ENCODE measurements around the gene ZG16B. TPM values are rescaled to one million over a fixed set of nuclear protein-coding genes. Genes with fewer than 3 reads are reported as not detected.

The ZG16B gene
- total RNA-seq, 1 donor, result 1.2 TPM

- no peaks in the 10 kb centered on the region for H3K27me3 ChIP-seq (ENCODE audit: insufficient read depth, low read length)
- no peaks in the 10 kb centered on the region for H3K9me3 ChIP-seq (ENCODE audit: low read depth, low read length)
- peaks cover 25% of the 10 kb centered on the region for H3K4me1 ChIP-seq (ENCODE audit: insufficient read depth, low read length)
- H3K4me3 ChIP-seq (ENCODE audit: low read length), result no peak overlapping the region
These were observed 11.7 kb downstream of the ZG16B start for GRCh38 chr16:2841606-2842339.

DNA sequence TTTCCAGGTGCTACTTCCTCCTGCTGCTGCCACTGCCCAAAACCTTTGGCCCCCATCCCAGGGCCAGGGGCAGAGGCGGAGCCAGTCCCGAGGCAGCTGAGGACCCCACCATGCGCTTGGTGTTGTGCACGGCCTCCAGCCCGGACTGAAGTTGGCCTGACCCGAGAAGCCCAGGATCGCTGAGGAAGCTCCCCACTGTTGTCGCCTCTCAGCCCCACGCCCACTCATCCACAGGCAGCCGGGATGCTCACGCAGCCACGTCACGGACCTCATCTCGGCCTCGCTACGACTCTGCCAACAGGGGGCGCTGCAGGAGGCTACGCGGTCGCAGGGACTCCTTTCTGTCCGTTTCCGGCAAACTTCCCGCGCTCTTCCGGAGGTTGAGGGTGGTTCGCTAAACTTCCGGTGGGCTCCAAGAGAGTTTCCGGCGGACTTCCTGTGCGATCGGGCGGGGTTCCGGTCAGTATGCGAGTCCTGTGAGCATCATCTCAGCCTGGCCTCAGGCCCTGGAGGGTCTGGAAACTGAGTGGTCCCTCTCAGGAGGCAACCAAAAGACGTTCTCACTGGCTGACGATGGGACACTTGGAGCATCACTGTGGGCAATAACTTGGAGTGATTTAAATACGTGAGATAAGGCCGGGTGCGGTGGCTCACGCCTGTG lies 12.4 kb downstream of the ZG16B start:
- Histone ChIP-seq H3K9me3 (ENCODE audit: low read depth, low read length) (no peaks in the 10 kb centered on the region), H3K4me3 (ENCODE audit: low read length) (no peak overlapping the region), H3K4me1 (ENCODE audit: insufficient read depth, low read length) (peaks cover 25% of the 10 kb centered on the region), H3K27me3 (ENCODE audit: insufficient read depth, low read length) (no peaks in the 10 kb centered on the region)

GRCh38 chr16:2843526-2843925 lies 13.4 kb downstream of the ZG16B start:
- Histone ChIP-seq H3K4me1 (ENCODE audit: insufficient read depth, low read length) (peaks cover 25% of the 10 kb centered on the region), H3K9me3 (ENCODE audit: low read depth, low read length) (no peaks in the 10 kb centered on the region), H3K4me3 (ENCODE audit: low read length) (no peak overlapping the region), H3K27me3 (ENCODE audit: insufficient read depth, low read length) (no peaks in the 10 kb centered on the region)

DNA sequence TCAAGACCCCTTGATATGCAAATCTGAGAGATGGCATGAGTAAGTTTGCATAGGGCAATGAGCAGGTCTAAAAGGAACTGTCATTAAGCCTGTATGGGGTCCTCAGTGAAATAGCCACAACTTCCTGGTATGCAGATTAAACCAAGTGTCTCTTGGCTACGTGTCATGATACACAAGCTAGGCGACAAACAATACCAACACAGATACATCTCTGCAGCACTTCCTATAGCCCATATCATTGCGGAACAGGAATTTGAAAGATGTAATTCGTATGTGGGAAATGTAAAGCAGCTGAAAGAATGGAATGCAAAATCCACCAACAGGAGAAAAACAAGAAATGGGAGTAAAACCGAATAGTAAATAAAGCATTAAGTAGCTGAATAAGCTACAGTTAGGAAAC lies 15.0 kb downstream of the ZG16B start:
- Histone ChIP-seq H3K4me1 (ENCODE audit: insufficient read depth, low read length) (peaks cover 24% of the 10 kb centered on the region), H3K9me3 (ENCODE audit: low read depth, low read length) (no peaks in the 10 kb centered on the region), H3K4me3 (ENCODE audit: low read length) (no peak overlapping the region), H3K27me3 (ENCODE audit: insufficient read depth, low read length) (no peaks in the 10 kb centered on the region)

DNA sequence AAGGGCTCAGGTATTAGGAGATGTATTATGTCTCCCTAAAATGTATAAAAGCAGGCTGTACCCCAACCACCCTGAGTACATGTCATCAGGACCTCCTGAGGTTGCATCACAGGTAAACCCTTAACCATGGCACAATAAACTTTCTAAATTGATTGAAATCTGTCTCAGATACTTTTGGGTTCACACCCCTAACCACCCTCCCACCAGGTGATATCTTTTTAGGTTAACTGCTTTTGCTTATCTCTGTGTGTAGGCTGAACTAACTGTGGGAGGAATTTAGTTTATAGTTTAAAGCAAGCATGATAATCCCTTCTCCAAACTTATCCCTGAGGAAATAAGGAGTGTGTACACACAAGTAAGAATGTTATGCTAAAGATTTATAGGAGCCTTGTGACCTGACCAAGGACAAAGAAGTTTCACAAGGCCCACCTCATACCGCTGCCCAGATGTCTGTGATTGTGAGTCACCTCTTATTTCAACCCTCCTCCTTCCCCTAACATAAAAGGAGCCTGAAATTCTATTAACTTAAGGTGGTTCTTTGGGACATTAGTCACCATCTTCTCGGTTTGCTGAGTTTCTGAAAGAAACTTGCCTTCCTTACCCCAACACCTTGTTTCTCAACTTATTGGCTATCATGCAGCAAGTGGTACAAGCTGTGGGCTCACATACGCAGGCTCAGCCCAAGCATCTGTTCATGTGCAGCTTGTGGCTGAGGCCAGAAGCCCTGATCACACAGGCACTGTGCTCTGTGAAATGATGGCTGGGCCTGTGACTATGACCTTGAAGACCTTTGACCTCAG lies 16.6 kb downstream of the ZG16B start:
- no peaks in the 10 kb centered on the region for H3K9me3 ChIP-seq (ENCODE audit: low read depth, low read length)

DNA sequence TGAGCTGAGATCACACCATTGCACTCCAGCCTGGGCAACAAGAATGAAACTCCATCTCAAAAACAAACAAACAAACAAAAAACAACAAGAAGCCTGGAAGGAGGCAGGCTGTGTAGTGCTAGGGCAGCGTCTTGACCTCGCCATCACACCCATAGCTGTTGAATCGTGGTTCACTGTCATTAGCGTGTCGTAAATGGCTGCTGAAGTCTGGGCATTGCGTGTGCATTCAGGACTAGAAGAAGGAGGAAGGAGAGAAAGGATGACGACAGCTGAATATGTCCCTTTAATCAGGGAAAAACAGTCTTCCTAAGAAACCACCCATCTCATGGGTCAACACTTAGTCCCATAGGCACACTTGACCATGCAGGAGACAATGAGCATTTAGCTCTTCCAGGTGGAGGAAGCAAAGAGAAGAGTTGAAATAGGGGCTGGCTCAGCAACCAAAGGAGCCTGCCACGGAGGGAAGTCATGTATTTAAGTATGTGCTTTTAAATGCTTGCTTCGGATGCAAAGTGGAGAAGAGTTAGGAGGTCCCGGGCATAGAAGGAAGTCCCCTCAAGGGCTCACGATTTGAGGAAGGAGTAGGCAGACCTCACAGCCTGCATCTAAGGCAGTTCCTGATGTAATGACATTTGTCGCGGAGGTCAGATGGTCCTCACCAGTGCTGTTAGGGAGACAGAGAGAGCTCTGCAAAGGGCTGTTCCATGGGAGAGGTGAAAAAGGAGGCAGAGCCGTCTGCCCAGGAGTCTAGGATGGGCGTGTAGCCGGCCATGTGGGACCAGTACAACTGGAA lies 19.0 kb downstream of the ZG16B start:
- Histone ChIP-seq H3K27me3 (ENCODE audit: insufficient read depth, low read length) (no peaks in the 10 kb centered on the region), H3K4me3 (ENCODE audit: low read length) (no peak overlapping the region), H3K4me1 (ENCODE audit: insufficient read depth, low read length) (no peaks in the 10 kb centered on the region), H3K9me3 (ENCODE audit: low read depth, low read length) (no peaks in the 10 kb centered on the region)

More for the DNA sequence above, 16.6 kb downstream of the ZG16B start:
- no peak overlapping the region for H3K4me3 ChIP-seq (ENCODE audit: low read length)
- peaks cover 9% of the 10 kb centered on the region for H3K4me1 ChIP-seq (ENCODE audit: insufficient read depth, low read length)
- H3K27me3 ChIP-seq (ENCODE audit: insufficient read depth, low read length), result no peaks in the 10 kb centered on the region

GRCh38 chr16:2852003-2852730 lies 22.1 kb downstream of the ZG16B start:
- no peaks in the 10 kb centered on the region for H3K9me3 ChIP-seq (ENCODE audit: low read depth, low read length)
- H3K4me3 ChIP-seq (ENCODE audit: low read length), result no peak overlapping the region
- H3K4me1 ChIP-seq (ENCODE audit: insufficient read depth, low read length), result no peaks in the 10 kb centered on the region
- H3K27me3 ChIP-seq (ENCODE audit: insufficient read depth, low read length), result no peaks in the 10 kb centered on the region

DNA sequence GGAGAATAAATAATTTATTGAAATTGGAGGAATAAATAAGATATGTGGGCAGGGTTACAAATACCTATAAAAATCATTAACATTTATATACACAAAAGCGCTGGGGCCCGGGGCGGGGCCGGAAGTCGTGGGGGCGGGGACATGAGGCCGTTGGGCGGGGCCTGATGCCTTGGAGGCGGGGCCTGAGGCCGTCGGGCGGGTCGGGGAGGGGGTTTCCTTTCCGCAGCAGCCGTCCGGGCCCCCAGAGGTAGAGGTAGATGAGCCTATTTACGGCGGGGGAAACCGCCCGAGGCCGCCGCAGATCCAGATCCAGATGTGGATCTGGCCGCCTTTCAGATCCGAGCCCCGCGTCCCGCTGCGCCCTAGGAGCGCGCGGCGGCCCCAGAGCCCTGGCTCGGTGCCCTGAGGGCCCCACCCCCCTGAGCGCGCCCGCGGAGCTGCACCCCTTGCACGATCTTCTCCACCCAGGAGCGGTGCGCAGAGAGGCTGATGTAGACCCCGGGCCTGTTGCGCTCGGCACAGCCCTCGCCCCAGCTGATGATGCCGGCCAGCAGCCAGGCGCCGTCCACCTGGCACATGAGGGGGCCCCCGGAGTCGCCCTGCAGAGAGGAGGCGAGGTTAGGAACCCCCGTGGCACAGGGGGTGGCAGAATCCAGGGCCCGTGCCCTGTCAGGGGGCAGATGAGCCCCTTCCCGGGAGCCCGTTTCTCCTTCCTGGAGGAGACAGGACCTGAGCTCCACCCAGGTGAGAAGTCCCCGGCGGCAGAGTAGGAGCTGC lies 22.8 kb downstream of the ZG16B start:
- Histone ChIP-seq H3K4me3 (ENCODE audit: low read length) (no peak overlapping the region), H3K4me1 (ENCODE audit: insufficient read depth, low read length) (no peaks in the 10 kb centered on the region), H3K27me3 (ENCODE audit: insufficient read depth, low read length) (peaks cover 3% of the 10 kb centered on the region), H3K9me3 (ENCODE audit: low read depth, low read length) (no peaks in the 10 kb centered on the region)

DNA sequence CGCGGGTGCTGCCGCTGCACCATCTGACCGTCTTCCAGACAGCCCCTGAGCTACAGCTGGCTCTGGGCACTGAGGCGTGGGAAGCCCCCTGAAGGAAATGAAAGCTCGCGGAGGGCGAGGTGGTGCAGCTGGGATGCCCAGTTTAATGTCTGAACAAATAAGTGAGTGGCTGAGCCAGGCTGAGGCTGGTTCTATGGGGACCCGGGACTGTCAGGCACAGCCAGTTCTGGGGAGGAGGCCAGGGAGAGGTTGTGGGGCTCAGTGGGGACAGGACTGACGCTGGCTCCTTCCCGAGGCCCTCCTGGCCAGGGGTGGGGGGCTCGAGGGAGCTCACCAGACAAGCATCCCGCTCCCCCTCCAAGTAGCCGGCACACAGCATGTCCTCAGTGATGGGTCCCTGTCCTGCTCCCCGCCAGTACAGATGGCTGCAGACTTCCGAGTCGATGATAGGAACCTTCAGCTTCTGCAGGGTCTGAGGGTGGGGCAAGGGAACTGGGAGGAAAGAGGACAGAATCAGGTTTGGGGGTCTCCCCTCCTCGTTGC lies 23.5 kb downstream of the ZG16B start:
- H3K9me3 ChIP-seq (ENCODE audit: low read depth, low read length), result no peaks in the 10 kb centered on the region
- no peaks in the 10 kb centered on the region for H3K4me1 ChIP-seq (ENCODE audit: insufficient read depth, low read length)
- H3K27me3 ChIP-seq (ENCODE audit: insufficient read depth, low read length), result peaks cover 9% of the 10 kb centered on the region
- H3K4me3 ChIP-seq (ENCODE audit: low read length), result no peak overlapping the region

GRCh38 chr16:2854700-2855309 lies 24.7 kb downstream of the ZG16B start:
- Histone ChIP-seq H3K4me1 (ENCODE audit: insufficient read depth, low read length) (no peaks in the 10 kb centered on the region), H3K4me3 (ENCODE audit: low read length) (no peak overlapping the region), H3K27me3 (ENCODE audit: insufficient read depth, low read length) (peaks cover 13% of the 10 kb centered on the region), H3K9me3 (ENCODE audit: low read depth, low read length) (no peaks in the 10 kb centered on the region)

DNA sequence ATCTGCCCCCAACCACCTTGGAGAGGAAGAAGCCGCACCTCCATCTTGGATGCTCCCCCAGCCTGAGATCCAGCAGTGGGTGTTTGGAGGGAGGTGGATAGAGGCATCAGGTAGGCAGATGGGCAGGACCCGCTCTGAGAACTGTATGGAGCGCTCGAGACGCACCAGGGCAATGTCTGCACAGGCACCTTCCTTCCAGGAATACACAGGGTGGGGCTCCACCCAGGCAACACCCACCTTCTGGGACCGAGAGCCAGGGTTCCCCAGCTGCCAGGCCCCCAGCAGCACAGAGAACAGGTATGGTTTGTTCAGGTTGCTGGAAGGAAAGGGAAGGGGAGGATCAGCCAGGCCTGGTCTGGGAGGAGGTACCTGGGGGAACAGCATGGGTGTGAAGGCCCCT lies 25.4 kb downstream of the ZG16B start:
- H3K27me3 ChIP-seq (ENCODE audit: insufficient read depth, low read length), result peaks cover 13% of the 10 kb centered on the region
- no peaks in the 10 kb centered on the region for H3K4me1 ChIP-seq (ENCODE audit: insufficient read depth, low read length)
- H3K9me3 ChIP-seq (ENCODE audit: low read depth, low read length), result no peaks in the 10 kb centered on the region
- H3K4me3 ChIP-seq (ENCODE audit: low read length), result no peak overlapping the region

- peaks cover 13% of the 10 kb centered on the region for H3K27me3 ChIP-seq (ENCODE audit: insufficient read depth, low read length)
- no peak overlapping the region for H3K4me3 ChIP-seq (ENCODE audit: low read length)
- H3K9me3 ChIP-seq (ENCODE audit: low read depth, low read length), result no peaks in the 10 kb centered on the region
- no peaks in the 10 kb centered on the region for H3K4me1 ChIP-seq (ENCODE audit: insufficient read depth, low read length)
These were observed 26.1 kb downstream of the ZG16B start for GRCh38 chr16:2856061-2856670.
